ENCODE data around the gene OGG1. TPM values are rescaled to one million over a fixed set of nuclear protein-coding genes. Genes with fewer than 3 reads are reported as not detected.

The OGG1 gene
- total and polyA plus RNA-seq, 9 of the 15 experiments (the other 6 are each of a cell fraction or from before 2014, with no cell fraction given): 6.6 to 33.0 (median 24.4) TPM

DNA sequence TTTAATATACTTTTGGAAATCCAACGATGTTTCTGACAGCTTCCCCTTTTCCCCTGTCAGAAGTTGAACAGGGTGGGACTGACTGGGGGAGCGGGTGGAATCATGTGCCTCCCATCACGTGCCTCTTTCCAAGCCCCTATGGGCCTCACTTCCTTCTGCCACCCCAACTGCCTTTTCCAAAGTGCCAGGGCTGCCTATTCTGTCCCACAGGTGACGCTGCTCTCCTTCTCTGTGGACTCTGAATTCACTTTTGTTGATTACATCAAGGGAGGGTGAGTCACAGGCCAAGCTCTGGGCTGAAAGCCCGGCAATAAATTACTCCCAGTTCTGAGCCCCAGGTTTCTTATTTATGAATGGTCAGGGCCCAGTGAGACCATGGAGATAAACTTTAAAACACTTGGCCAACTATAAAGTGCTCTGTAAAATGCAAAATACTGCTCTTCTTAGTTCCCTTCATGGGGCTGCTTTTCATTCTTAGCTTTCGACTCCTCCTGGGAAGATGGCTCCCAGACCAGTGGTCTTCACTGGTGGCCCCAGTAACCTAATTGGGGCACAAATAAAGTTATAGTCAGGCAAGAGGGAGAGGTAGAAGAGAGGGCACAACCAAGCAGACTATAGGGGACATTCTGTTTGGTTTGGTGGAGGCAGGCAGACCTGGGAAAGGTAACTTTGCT lies 33.9 kb upstream of the OGG1 start (continued):
- TF ChIP-seq, protein P1, sequence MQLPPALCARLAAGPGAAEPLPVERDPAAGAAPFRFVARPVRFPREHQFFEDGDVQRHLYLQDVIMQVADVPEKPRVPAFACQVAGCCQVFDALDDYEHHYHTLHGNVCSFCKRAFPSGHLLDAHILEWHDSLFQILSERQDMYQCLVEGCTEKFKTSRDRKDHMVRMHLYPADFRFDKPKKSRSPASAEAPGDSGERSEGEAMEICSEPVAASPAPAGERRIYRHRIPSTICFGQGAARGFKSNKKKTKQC (CRISPR knock-in tag; IDR thresholded peaks at IDR 0.05): no peak; the same call in 1 of the 2 replicates
- TF ChIP-seq ASH1L (IDR thresholded peaks at IDR 0.05; ENCODE audit: borderline replicate concordance, low read depth, partially characterized antibody) (no peak), ZNF830 (CRISPR knock-in tag; IDR thresholded peaks at IDR 0.05) (no peak), ZEB2 (IDR thresholded peaks at IDR 0.05) (peak; percentile 35; the same call in 1 of the 2 replicates), DACH1 (IDR thresholded peaks at IDR 0.05; ENCODE audit: partially characterized antibody) (no peak), CBFA2T3 (IDR thresholded peaks at IDR 0.05) (no peak; the same call in 1 of the 2 replicates), SREBF2 (CRISPR knock-in tag; IDR thresholded peaks at IDR 0.05) (no peak), ZNF197 (CRISPR knock-in tag; IDR thresholded peaks at IDR 0.05; ENCODE audit: low read depth) (no peak), SPI1 (IDR thresholded peaks at IDR 0.05; ENCODE audit: borderline replicate concordance, low read depth, low read length) (peak; percentile 67; the same call in 1 of the 2 replicates), PTBP1 (IDR thresholded peaks at IDR 0.05; ENCODE audit: low read depth, low read length) (no peak), ZFP1 (CRISPR knock-in tag; IDR thresholded peaks at IDR 0.05) (no peak), KAT8 (IDR thresholded peaks at IDR 0.05; ENCODE audit: low read depth) (no peak), CHD1 (IDR thresholded peaks at IDR 0.05; ENCODE audit: low read length) (no peak), MTF1 (CRISPR knock-in tag; IDR thresholded peaks at IDR 0.05; ENCODE audit: borderline replicate concordance) (no peak), SRSF9 (IDR thresholded peaks at IDR 0.05; ENCODE audit: borderline replicate concordance, low read depth, low read length) (no peak), SMAD3 (CRISPR knock-in tag; conservative IDR thresholded peaks at IDR 0.05) (no peak), XRCC3 (IDR thresholded peaks at IDR 0.05) (no peak), KAT2B (IDR thresholded peaks at IDR 0.05; ENCODE audit: low read depth, low read length) (no peak)
- TF ChIP-seq, protein P2, sequence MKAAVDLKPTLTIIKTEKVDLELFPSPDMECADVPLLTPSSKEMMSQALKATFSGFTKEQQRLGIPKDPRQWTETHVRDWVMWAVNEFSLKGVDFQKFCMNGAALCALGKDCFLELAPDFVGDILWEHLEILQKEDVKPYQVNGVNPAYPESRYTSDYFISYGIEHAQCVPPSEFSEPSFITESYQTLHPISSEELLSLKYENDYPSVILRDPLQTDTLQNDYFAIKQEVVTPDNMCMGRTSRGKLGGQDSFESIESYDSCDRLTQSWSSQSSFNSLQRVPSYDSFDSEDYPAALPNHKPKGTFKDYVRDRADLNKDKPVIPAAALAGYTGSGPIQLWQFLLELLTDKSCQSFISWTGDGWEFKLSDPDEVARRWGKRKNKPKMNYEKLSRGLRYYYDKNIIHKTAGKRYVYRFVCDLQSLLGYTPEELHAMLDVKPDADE (conservative IDR thresholded peaks at IDR 0.05; ENCODE audit: control insufficient read depth, low read depth, low read length): no peak; the same call in 1 of the 2 replicates
- TF ChIP-seq, protein P3, sequence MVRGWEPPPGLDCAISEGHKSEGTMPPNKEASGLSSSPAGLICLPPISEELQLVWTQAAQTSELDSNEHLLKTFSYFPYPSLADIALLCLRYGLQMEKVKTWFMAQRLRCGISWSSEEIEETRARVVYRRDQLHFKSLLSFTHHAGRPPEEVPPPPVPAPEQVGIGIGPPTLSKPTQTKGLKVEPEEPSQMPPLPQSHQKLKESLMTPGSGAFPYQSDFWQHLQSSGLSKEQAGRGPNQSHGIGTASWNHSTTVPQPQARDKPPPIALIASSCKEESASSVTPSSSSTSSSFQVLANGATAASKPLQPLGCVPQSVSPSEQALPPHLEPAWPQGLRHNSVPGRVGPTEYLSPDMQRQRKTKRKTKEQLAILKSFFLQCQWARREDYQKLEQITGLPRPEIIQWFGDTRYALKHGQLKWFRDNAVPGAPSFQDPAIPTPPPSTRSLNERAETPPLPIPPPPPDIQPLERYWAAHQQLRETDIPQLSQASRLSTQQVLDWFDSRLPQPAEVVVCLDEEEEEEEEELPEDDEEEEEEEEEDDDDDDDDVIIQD (CRISPR knock-in tag; IDR thresholded peaks at IDR 0.05): no peak
- TF ChIP-seq, protein P4, sequence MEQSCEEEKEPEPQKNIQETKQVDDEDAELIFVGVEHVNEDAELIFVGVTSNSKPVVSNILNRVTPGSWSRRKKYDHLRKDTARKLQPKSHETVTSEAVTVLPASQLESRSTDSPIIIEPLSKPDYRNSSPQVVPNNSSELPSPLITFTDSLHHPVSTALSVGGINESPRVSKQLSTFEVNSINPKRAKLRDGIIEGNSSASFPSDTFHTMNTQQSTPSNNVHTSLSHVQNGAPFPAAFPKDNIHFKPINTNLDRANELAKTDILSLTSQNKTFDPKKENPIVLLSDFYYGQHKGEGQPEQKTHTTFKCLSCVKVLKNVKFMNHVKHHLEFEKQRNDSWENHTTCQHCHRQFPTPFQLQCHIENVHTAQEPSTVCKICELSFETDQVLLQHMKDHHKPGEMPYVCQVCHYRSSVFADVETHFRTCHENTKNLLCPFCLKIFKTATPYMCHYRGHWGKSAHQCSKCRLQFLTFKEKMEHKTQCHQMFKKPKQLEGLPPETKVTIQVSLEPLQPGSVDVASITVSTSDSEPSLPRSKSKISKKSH (CRISPR knock-in tag; IDR thresholded peaks at IDR 0.05): no peak
- TF ChIP-seq, protein P5, sequence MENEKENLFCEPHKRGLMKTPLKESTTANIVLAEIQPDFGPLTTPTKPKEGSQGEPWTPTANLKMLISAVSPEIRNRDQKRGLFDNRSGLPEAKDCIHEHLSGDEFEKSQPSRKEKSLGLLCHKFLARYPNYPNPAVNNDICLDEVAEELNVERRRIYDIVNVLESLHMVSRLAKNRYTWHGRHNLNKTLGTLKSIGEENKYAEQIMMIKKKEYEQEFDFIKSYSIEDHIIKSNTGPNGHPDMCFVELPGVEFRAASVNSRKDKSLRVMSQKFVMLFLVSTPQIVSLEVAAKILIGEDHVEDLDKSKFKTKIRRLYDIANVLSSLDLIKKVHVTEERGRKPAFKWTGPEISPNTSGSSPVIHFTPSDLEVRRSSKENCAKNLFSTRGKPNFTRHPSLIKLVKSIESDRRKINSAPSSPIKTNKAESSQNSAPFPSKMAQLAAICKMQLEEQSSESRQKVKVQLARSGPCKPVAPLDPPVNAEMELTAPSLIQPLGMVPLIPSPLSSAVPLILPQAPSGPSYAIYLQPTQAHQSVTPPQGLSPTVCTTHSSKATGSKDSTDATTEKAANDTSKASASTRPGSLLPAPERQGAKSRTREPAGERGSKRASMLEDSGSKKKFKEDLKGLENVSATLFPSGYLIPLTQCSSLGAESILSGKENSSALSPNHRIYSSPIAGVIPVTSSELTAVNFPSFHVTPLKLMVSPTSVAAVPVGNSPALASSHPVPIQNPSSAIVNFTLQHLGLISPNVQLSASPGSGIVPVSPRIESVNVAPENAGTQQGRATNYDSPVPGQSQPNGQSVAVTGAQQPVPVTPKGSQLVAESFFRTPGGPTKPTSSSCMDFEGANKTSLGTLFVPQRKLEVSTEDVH (IDR thresholded peaks at IDR 0.05; ENCODE audit: low read depth, partially characterized antibody): peak; percentile 71
